SU-DHL-6 (cell line): ENCODE results near the gene FGFR3.

ENCODE experiments used
- EZH2phosphoT487 ChIP-seq: fragments of 200-600 bp; sonication (generic), shearing (Covaris generic); conservative IDR thresholded peaks from 2 replicates; pipeline ENCODE4 v1.6.1; 2018; ENCODE audit warnings: mild to moderate bottlenecking, antibody characterized with exemption, low read length, moderate library complexity, mixed read lengths
- TF ChIP-seq, protein P1 (sequence below): fragments of 200-600 bp; sonication (generic); IDR thresholded peaks from one replicate; pipeline ENCODE4 v1.5.1; 2017; ENCODE audit warnings: antibody characterized with exemption, mild to moderate bottlenecking, low read length, moderate library complexity; ENCODE audit not compliant: insufficient read depth, poor library complexity, severe bottlenecking

- TF ChIP-seq, protein P1, sequence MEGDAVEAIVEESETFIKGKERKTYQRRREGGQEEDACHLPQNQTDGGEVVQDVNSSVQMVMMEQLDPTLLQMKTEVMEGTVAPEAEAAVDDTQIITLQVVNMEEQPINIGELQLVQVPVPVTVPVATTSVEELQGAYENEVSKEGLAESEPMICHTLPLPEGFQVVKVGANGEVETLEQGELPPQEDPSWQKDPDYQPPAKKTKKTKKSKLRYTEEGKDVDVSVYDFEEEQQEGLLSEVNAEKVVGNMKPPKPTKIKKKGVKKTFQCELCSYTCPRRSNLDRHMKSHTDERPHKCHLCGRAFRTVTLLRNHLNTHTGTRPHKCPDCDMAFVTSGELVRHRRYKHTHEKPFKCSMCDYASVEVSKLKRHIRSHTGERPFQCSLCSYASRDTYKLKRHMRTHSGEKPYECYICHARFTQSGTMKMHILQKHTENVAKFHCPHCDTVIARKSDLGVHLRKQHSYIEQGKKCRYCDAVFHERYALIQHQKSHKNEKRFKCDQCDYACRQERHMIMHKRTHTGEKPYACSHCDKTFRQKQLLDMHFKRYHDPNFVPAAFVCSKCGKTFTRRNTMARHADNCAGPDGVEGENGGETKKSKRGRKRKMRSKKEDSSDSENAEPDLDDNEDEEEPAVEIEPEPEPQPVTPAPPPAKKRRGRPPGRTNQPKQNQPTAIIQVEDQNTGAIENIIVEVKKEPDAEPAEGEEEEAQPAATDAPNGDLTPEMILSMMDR = no peak
- no peak for TF ChIP-seq EZH2phosphoT487
These were observed 47.4 kb upstream of the FGFR3 start for GRCh38 chr4:1745697-1746096.
